ENCODE measurements around the gene ALG2. TPM values are rescaled to one million over a fixed set of nuclear protein-coding genes. Genes with fewer than 3 reads are reported as not detected.

ALG2 gene
- total and polyA plus RNA-seq, 2 of the 13 experiments (the other 11 are each of a cell fraction or from before 2014, with no cell fraction given), result 46.2 to 49.0 TPM

DNA sequence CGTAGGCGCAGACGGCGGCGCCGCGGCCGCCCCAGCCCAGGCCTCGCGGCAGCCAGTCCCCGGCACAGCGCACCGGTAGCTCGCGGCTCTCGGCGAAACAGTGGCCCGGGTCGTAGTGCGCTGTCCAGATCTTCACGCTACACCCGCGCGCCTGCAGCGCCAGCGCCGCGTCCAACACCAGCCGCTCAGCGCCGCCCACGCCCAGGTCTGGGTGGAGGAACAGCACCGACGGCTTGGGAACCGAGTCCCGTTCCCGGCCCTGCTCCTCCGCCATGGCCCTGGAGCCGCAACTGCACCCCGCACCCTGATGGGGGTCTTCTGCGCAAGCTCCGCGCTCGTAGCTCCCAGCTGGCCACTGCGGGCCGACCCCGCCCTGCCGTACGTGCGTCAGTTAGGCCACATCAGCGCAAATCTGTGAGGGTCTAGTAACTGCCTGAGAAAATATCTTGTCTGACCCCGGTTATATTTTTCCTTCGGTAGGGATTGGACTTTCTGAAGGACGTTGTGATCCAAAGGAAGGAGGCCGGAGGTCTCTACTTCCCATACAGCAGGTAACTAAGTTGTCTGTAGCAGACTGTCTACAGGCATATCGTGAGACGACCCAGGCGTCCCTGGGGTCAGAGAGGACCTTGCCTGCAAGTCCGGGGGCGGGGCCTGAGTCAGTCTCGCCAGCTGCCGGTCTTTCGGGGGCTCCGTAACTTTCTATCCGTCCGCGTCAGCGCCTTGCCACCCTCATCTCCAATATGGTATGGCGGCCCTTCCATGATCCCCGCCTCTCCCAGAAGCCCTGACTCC is at the start of gene ALG2, which contains the start of gene SEC61B (continued):
- TF ChIP-seq SIX1 (CRISPR knock-in tag; IDR thresholded peaks at IDR 0.05; ENCODE audit: borderline replicate concordance) (no peak), ZNF143 (CRISPR knock-in tag; IDR thresholded peaks at IDR 0.05) (peak; percentile 85), NPAS2 (CRISPR knock-in tag; IDR thresholded peaks at IDR 0.05; ENCODE audit: borderline replicate concordance) (no peak), JUND (CRISPR knock-in tag; IDR thresholded peaks at IDR 0.05) (no peak), EED (CRISPR knock-in tag; IDR thresholded peaks at IDR 0.05) (peak; percentile 75), ZNF326 (CRISPR knock-in tag; IDR thresholded peaks at IDR 0.05; ENCODE audit: borderline replicate concordance) (no peak), ZNF484 (CRISPR knock-in tag; IDR thresholded peaks at IDR 0.05; ENCODE audit: borderline replicate concordance, low read depth) (no peak), ZNF33B (CRISPR knock-in tag; IDR thresholded peaks at IDR 0.05) (no peak; the same call in 1 of the 2 replicates), ZNF333 (CRISPR knock-in tag; IDR thresholded peaks at IDR 0.05; ENCODE audit: borderline replicate concordance) (peak; percentile 95; the same call in 1 of the 2 replicates), FOXJ3 (CRISPR knock-in tag; IDR thresholded peaks at IDR 0.05; ENCODE audit: borderline replicate concordance) (peak; percentile 46; the same call in 1 of the 2 replicates), ATF4 (CRISPR knock-in tag; IDR thresholded peaks at IDR 0.05) (no peak), CHD4 (IDR thresholded peaks at IDR 0.05; ENCODE audit: borderline replicate concordance, low read length) (no peak), ATF7-NPFF (CRISPR knock-in tag; IDR thresholded peaks at IDR 0.05; ENCODE audit: low read depth) (0 out of 2 replicates have a peak, but pooled peaks have one; percentile 51), FLYWCH1 (CRISPR knock-in tag; IDR thresholded peaks at IDR 0.05) (no peak)
- TF ChIP-seq, protein P1, sequence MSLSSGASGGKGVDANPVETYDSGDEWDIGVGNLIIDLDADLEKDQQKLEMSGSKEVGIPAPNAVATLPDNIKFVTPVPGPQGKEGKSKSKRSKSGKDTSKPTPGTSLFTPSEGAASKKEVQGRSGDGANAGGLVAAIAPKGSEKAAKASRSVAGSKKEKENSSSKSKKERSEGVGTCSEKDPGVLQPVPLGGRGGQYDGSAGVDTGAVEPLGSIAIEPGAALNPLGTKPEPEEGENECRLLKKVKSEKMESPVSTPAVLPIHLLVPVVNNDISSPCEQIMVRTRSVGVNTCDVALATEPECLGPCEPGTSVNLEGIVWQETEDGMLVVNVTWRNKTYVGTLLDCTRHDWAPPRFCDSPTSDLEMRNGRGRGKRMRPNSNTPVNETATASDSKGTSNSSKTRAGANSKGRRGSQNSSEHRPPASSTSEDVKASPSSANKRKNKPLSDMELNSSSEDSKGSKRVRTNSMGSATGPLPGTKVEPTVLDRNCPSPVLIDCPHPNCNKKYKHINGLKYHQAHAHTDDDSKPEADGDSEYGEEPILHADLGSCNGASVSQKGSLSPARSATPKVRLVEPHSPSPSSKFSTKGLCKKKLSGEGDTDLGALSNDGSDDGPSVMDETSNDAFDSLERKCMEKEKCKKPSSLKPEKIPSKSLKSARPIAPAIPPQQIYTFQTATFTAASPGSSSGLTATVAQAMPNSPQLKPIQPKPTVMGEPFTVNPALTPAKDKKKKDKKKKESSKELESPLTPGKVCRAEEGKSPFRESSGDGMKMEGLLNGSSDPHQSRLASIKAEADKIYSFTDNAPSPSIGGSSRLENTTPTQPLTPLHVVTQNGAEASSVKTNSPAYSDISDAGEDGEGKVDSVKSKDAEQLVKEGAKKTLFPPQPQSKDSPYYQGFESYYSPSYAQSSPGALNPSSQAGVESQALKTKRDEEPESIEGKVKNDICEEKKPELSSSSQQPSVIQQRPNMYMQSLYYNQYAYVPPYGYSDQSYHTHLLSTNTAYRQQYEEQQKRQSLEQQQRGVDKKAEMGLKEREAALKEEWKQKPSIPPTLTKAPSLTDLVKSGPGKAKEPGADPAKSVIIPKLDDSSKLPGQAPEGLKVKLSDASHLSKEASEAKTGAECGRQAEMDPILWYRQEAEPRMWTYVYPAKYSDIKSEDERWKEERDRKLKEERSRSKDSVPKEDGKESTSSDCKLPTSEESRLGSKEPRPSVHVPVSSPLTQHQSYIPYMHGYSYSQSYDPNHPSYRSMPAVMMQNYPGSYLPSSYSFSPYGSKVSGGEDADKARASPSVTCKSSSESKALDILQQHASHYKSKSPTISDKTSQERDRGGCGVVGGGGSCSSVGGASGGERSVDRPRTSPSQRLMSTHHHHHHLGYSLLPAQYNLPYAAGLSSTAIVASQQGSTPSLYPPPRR (CRISPR knock-in tag; IDR thresholded peaks at IDR 0.05; ENCODE audit: borderline replicate concordance), result 0 out of 2 replicates have a peak, but pooled peaks have one; percentile 12
- TF ChIP-seq, protein P2, sequence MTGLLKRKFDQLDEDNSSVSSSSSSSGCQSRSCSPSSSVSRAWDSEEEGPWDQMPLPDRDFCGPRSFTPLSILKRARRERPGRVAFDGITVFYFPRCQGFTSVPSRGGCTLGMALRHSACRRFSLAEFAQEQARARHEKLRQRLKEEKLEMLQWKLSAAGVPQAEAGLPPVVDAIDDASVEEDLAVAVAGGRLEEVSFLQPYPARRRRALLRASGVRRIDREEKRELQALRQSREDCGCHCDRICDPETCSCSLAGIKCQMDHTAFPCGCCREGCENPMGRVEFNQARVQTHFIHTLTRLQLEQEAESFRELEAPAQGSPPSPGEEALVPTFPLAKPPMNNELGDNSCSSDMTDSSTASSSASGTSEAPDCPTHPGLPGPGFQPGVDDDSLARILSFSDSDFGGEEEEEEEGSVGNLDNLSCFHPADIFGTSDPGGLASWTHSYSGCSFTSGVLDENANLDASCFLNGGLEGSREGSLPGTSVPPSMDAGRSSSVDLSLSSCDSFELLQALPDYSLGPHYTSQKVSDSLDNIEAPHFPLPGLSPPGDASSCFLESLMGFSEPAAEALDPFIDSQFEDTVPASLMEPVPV (CRISPR knock-in tag; IDR thresholded peaks at IDR 0.05), result peak; percentile 93
- TF ChIP-seq, protein P3, sequence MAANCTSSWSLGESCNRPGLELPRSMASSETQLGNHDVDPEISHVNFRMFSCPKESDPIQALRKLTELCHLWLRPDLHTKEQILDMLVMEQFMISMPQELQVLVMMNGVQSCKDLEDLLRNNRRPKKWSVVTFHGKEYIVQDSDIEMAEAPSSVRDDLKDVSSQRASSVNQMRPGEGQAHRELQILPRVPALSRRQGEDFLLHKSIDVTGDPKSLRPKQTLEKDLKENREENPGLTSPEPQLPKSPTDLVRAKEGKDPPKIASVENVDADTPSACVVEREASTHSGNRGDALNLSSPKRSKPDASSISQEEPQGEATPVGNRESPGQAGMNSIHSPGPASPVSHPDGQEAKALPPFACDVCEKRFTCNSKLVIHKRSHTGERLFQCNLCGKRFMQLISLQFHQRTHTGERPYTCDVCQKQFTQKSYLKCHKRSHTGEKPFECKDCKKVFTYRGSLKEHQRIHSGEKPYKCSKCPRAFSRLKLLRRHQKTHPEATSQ (CRISPR knock-in tag; IDR thresholded peaks at IDR 0.05; ENCODE audit: borderline replicate concordance), result peak; percentile 55; the same call in 1 of the 2 replicates

Measured in HepG2 (cell line).